ENCODE data around the gene NSUN7.

Gene NSUN7

DNA sequence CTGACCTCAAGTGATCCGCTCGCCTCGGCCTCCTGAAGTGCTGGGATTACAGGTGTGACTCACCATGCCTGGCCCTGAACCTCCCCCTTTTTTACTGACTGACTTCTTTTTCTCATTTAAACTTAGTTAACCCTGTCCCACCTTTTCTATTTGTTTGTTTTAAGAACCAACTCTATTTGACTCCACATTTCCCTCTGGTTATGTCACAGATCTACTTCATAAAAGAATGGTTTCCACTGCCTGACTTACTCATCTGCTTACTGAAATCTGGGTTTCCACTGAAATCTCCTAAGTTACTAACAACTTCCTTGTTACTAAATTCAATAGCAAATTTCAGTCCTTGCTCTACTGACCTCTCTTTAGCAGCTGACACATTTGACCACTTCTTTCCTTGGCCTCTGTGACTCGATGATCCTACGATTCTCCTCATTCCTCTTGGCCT is 28.0 kb upstream of the NSUN7 start:
- Histone ChIP-seq H3K9ac (ENCODE audit: low read depth, low read length) (no peak overlapping the region), H3K4me3 (ENCODE audit: low read length) (no peak overlapping the region), H3K27me3 (ENCODE audit: insufficient read depth, low read length) (no peaks in the 10 kb centered on the region), H3K9me3 (ENCODE audit: insufficient read depth, low read depth, low read length) (no peaks in the 10 kb centered on the region), H3K36me3 (ENCODE audit: insufficient read depth, low read depth, low read length) (no peaks in the 10 kb centered on the region), H3K27ac (ENCODE audit: low read length) (no peak overlapping the region), H3K4me1 (ENCODE audit: insufficient read depth, low read length) (peaks cover 14% of the 10 kb centered on the region)

DNA sequence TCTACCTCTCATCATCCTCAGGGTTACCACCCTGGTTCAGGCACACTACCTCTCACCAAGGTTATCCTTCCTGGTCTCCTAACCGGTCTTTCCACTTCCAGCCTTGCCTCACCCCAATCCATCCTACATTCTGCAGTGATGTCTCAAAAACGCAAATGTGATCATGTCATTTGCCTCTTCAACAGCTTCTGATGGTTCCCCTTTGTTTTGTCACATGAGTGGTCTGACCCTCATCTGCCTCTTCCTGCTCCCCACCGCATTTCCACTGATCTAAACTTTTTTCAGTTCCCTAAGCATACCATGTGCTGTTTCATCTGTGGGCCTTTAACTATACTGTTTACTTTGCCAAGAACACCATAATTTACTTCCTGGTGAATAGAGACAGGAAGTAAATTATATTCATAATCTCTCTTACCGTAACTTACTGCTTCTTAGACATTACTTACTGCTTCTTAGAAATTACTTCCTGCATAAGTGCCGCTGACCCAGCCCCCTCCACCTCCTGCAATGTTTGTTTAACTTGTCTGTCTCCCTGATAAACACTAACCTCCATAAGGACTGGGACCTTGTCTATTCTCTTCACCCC is 27.1 kb upstream of the NSUN7 start:
- no peak overlapping the region for H3K9ac ChIP-seq (ENCODE audit: low read depth, low read length)
- H3K27ac ChIP-seq (ENCODE audit: low read length) = no peak overlapping the region
- no peaks in the 10 kb centered on the region for H3K9me3 ChIP-seq (ENCODE audit: insufficient read depth, low read depth, low read length)
- H3K4me1 ChIP-seq (ENCODE audit: insufficient read depth, low read length) = peaks cover 14% of the 10 kb centered on the region
- H3K4me3 ChIP-seq (ENCODE audit: low read length) = no peak overlapping the region
- H3K27me3 ChIP-seq (ENCODE audit: insufficient read depth, low read length) = no peaks in the 10 kb centered on the region
- no peaks in the 10 kb centered on the region for H3K36me3 ChIP-seq (ENCODE audit: insufficient read depth, low read depth, low read length)

DNA sequence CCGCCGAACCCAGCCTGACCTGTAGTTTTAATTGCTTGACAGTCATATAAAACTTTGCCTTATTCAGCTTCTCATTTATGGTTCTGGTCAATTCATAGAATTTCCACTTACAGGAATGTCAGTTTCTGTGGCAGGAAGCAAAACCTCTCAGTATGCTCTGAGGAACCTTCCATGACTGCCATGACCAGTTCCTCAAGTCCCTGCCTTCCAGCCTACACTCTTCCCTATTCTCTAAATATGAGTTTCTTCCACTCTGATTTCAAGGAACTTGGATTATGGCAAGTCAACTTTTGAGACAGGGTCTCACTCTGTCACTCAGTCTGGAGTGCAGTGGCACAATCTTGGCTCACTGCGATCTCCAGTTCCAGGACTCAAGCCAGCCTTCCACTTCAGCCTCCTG is 26.0 kb upstream of the NSUN7 start:
- peaks cover 12% of the 10 kb centered on the region for H3K4me1 ChIP-seq (ENCODE audit: insufficient read depth, low read length)
- no peak overlapping the region for H3K9ac ChIP-seq (ENCODE audit: low read depth, low read length)
- no peak overlapping the region for H3K27ac ChIP-seq (ENCODE audit: low read length)
- H3K27me3 ChIP-seq (ENCODE audit: insufficient read depth, low read length) = no peaks in the 10 kb centered on the region
- H3K4me3 ChIP-seq (ENCODE audit: low read length) = no peak overlapping the region
- no peaks in the 10 kb centered on the region for H3K36me3 ChIP-seq (ENCODE audit: insufficient read depth, low read depth, low read length)
- H3K9me3 ChIP-seq (ENCODE audit: insufficient read depth, low read depth, low read length) = no peaks in the 10 kb centered on the region

DNA sequence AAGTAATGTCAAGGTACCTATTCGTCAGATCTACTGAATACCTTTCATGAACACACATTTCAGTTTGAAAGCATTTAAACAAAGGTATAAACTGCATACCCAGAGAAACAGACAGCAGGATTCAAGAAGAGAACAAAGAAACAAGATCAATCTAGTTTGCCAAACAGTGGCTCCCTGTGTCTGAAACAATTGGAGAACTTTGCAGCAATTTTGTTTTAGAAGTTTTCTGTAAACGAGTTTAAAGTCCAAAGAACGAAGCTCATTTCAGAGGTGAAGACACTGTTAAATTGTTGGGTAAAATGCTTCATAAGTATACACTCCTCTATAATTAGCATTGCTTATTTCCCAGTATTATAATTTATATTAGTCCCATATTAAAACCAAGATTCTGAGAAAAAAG is 21.4 kb upstream of the NSUN7 start:
- H3K27ac ChIP-seq (ENCODE audit: low read length) = no peak overlapping the region
- H3K9ac ChIP-seq (ENCODE audit: low read depth, low read length) = no peak overlapping the region

DNA sequence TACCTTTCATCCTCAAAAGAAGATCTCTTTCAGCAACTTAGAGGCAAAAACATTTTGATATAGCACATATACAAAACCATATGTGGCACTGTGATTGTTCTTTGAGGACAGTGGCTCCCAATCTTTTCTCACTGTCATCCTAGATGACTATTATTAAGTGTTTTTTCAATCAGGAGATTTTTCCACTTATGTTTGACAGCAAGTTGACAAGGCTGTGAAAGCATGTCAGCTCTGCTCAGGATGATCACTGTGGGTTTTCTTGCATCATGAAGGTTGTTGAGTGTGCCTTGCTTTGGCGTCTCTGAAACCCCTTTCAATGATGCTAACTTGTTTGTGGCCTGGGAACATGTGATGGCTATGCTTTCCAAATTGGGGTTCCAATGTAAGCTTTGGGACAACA is 20.2 kb upstream of the NSUN7 start:
- no peak overlapping the region for H3K9ac ChIP-seq (ENCODE audit: low read depth, low read length)
- H3K27me3 ChIP-seq (ENCODE audit: insufficient read depth, low read length) = no peaks in the 10 kb centered on the region
- no peak overlapping the region for H3K27ac ChIP-seq (ENCODE audit: low read length)
- no peaks in the 10 kb centered on the region for H3K36me3 ChIP-seq (ENCODE audit: insufficient read depth, low read depth, low read length)
- H3K4me3 ChIP-seq (ENCODE audit: low read length) = no peak overlapping the region
- no peaks in the 10 kb centered on the region for H3K9me3 ChIP-seq (ENCODE audit: insufficient read depth, low read depth, low read length)
- H3K4me1 ChIP-seq (ENCODE audit: insufficient read depth, low read length) = peaks cover 5% of the 10 kb centered on the region; the same call in 1 of the 2 replicates

More for the DNA sequence above, 21.4 kb upstream of the NSUN7 start:
- H3K4me3 ChIP-seq (ENCODE audit: low read length) = no peak overlapping the region
- no peaks in the 10 kb centered on the region for H3K27me3 ChIP-seq (ENCODE audit: insufficient read depth, low read length)
- H3K9me3 ChIP-seq (ENCODE audit: insufficient read depth, low read depth, low read length) = no peaks in the 10 kb centered on the region
- H3K36me3 ChIP-seq (ENCODE audit: insufficient read depth, low read depth, low read length) = no peaks in the 10 kb centered on the region
- peaks cover 5% of the 10 kb centered on the region; the same call in 1 of the 2 replicates for H3K4me1 ChIP-seq (ENCODE audit: insufficient read depth, low read length)

DNA sequence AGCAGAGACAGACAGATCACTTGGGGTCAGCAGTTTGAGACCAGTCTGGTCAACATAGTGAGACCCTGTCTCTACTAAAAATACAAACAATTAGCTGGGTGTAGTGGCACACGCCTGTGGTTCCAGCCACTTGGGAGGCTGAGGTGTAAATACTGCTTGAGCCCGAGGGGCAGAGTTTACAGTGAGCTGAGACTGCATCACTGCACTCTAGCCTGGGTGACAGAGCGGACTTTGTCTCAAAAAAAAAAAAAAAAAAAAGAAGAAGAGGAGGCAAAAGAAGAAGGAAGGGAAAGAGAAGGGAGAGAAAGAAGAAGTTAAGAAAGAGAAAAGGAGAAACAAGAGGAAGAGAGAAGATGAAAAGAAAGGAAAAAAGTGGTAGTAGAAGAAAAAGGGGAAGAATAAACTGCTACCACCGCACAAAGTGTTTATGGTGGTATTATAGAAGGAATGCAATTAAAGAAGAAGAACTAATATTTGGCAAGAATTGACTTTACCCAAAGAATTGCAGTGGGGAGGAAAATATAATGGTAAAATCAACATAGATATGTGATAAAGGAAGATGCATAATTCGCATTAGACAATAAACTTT is 19.6 kb upstream of the NSUN7 start:
- no peaks in the 10 kb centered on the region for H3K9me3 ChIP-seq (ENCODE audit: insufficient read depth, low read depth, low read length)
- no peaks in the 10 kb centered on the region for H3K27me3 ChIP-seq (ENCODE audit: insufficient read depth, low read length)
- peaks cover 5% of the 10 kb centered on the region; the same call in 1 of the 2 replicates for H3K4me1 ChIP-seq (ENCODE audit: insufficient read depth, low read length)
- H3K36me3 ChIP-seq (ENCODE audit: insufficient read depth, low read depth, low read length) = no peaks in the 10 kb centered on the region
- H3K4me3 ChIP-seq (ENCODE audit: low read length) = no peak overlapping the region
- no peak overlapping the region for H3K9ac ChIP-seq (ENCODE audit: low read depth, low read length)
- H3K27ac ChIP-seq (ENCODE audit: low read length) = no peak overlapping the region

DNA sequence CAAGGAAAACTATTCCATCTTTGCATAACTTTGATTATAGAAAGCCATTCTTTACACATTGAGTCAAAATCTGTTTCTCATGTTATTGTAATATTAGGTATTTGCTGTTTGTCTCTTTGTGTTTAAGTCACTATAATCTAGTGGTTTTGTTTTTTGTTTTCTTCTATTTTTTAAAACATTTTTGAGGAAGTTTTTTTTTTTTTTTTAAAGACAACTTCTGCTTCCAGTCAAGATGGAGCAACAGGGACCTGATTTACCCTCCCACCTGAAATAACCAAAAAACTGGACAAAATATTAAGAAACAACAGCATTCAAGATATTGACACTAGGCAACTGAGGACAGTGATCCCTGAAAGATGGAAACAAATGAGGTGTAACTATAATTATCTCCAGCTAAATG is 18.4 kb upstream of the NSUN7 start:
- no peak overlapping the region for H3K27ac ChIP-seq (ENCODE audit: low read length)
- no peaks in the 10 kb centered on the region for H3K27me3 ChIP-seq (ENCODE audit: insufficient read depth, low read length)
- H3K4me1 ChIP-seq (ENCODE audit: insufficient read depth, low read length) = peaks cover 5% of the 10 kb centered on the region; the same call in 1 of the 2 replicates
- H3K9me3 ChIP-seq (ENCODE audit: insufficient read depth, low read depth, low read length) = no peaks in the 10 kb centered on the region
- no peak overlapping the region for H3K9ac ChIP-seq (ENCODE audit: low read depth, low read length)
- no peaks in the 10 kb centered on the region for H3K36me3 ChIP-seq (ENCODE audit: insufficient read depth, low read depth, low read length)
- no peak overlapping the region for H3K4me3 ChIP-seq (ENCODE audit: low read length)

DNA sequence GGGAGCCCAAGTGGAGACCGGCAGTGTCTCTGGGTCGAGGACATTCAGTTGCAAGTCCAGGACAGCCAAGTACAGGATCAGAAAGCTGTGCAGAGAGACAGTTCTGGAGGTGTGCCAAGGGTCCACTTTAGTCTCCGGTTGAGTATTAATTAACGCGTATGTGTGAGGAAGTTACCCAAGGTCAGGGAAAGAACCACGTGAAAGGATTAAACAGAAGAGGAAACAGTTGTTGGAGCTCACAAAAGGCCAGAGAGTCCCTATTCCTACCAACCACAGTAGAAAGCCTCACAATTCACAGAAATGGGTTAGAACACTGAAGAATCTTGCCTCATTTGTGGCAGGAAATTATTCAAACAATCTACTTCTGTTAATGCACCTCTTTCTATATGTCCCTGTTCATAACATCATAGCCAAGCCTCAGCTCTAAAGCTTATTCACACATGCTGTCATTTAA is 17.9 kb upstream of the NSUN7 start:
- Histone ChIP-seq H3K9ac (ENCODE audit: low read depth, low read length) (no peak overlapping the region), H3K27ac (ENCODE audit: low read length) (no peak overlapping the region), H3K4me3 (ENCODE audit: low read length) (no peak overlapping the region), H3K36me3 (ENCODE audit: insufficient read depth, low read depth, low read length) (no peaks in the 10 kb centered on the region), H3K4me1 (ENCODE audit: insufficient read depth, low read length) (peaks cover 5% of the 10 kb centered on the region; the same call in 1 of the 2 replicates), H3K9me3 (ENCODE audit: insufficient read depth, low read depth, low read length) (no peaks in the 10 kb centered on the region), H3K27me3 (ENCODE audit: insufficient read depth, low read length) (no peaks in the 10 kb centered on the region)

DNA sequence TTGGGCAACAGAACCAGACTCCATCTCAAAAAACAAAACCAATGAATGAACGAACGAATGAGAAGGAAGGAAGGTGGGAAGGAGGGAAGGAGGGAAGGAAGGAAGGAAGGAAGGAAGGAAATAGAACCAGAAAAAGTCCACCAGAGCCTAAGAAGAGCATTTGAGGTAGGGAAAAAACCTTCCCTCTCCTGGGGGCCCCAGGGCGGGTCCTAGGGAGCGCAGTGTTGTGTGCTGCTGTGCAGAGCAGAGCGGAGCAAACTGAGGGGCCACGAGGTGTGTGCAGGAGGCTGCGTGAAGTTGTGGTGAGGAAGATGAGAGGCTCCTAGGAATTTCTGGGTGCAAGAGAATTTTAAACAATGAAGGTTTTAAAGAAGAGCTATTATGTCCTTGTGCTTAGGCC is 16.0 kb upstream of the NSUN7 start:
- Histone ChIP-seq H3K27ac (ENCODE audit: low read length) (no peak overlapping the region), H3K4me3 (ENCODE audit: low read length) (no peak overlapping the region), H3K27me3 (ENCODE audit: insufficient read depth, low read length) (no peaks in the 10 kb centered on the region), H3K9me3 (ENCODE audit: insufficient read depth, low read depth, low read length) (no peaks in the 10 kb centered on the region), H3K36me3 (ENCODE audit: insufficient read depth, low read depth, low read length) (no peaks in the 10 kb centered on the region), H3K9ac (ENCODE audit: low read depth, low read length) (no peak overlapping the region), H3K4me1 (ENCODE audit: insufficient read depth, low read length) (no peaks in the 10 kb centered on the region; the same call in 1 of the 2 replicates)

DNA sequence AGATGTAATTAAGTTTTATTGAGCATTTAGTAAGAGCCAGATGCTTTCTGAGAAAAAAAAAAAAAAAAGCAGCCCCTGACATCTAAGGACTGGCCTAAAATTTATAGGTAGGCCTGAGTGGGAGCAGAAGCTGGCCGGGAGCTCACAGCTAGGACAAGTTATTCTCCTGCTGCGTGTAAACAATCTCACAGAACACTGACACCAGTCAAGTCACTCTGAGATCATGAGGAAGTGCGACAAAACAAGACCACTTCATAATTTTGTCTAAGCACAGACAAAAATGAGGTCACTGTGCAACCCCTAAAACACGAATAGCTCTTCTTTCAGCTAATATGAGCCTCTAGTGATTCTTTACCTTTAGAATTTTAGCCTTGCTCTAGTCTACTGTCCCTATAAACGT is 15.3 kb upstream of the NSUN7 start:
- H3K4me3 ChIP-seq (ENCODE audit: low read length) = no peak overlapping the region
- no peaks in the 10 kb centered on the region; the same call in 1 of the 2 replicates for H3K4me1 ChIP-seq (ENCODE audit: insufficient read depth, low read length)
- H3K27ac ChIP-seq (ENCODE audit: low read length) = no peak overlapping the region
- no peaks in the 10 kb centered on the region for H3K36me3 ChIP-seq (ENCODE audit: insufficient read depth, low read depth, low read length)
- H3K9me3 ChIP-seq (ENCODE audit: insufficient read depth, low read depth, low read length) = no peaks in the 10 kb centered on the region
- no peak overlapping the region for H3K9ac ChIP-seq (ENCODE audit: low read depth, low read length)
- H3K27me3 ChIP-seq (ENCODE audit: insufficient read depth, low read length) = no peaks in the 10 kb centered on the region

DNA sequence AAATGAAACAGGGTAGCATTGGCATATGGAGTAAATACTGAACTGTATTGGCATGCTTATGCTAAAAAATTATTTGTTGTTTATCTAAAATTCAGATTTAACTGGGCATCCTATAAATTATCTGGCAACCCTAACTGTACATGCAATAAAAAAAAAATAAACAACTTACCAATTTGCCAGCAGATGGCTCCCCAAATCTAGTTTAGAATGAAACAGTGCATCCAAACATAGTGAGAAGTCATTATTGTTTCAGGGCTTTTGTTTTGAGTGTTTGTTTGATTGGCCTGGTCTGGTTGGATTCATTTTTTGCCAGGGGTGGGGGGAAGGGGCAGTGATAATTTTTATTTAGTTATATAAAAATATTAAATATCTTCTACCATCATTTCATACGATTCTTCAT is 12.8 kb upstream of the NSUN7 start:
- no peak overlapping the region for H3K27ac ChIP-seq (ENCODE audit: low read length)
- no peaks in the 10 kb centered on the region for H3K9me3 ChIP-seq (ENCODE audit: insufficient read depth, low read depth, low read length)
- no peak overlapping the region for H3K4me3 ChIP-seq (ENCODE audit: low read length)
- no peaks in the 10 kb centered on the region for H3K27me3 ChIP-seq (ENCODE audit: insufficient read depth, low read length)
- no peak overlapping the region for H3K9ac ChIP-seq (ENCODE audit: low read depth, low read length)
- H3K36me3 ChIP-seq (ENCODE audit: insufficient read depth, low read depth, low read length) = no peaks in the 10 kb centered on the region
- H3K4me1 ChIP-seq (ENCODE audit: insufficient read depth, low read length) = no peaks in the 10 kb centered on the region; the same call in 1 of the 2 replicates

DNA sequence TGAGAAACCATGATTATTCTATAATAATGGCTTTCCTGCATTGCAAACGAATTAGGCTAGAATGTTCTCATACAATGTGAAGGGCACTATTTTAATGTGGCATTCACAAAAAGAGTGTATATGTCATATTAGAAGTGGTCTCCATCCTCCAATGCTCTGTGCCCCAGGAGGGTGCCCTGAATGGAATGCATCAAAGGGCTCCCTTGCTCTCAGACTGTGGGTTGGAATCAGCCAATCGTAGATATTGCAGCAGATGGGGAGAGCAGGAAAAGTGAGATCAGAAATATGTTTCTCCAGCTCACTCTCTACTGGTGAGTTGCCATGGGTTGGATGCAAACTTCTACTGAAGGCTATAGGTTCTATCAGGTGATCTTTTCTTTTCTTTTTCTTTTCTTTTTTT is 11.9 kb upstream of the NSUN7 start:
- no peaks in the 10 kb centered on the region; the same call in 1 of the 2 replicates for H3K4me1 ChIP-seq (ENCODE audit: insufficient read depth, low read length)

More for the DNA sequence above, 11.9 kb upstream of the NSUN7 start:
- no peak overlapping the region for H3K9ac ChIP-seq (ENCODE audit: low read depth, low read length)
- no peaks in the 10 kb centered on the region for H3K9me3 ChIP-seq (ENCODE audit: insufficient read depth, low read depth, low read length)
- H3K27ac ChIP-seq (ENCODE audit: low read length) = no peak overlapping the region
- no peaks in the 10 kb centered on the region for H3K27me3 ChIP-seq (ENCODE audit: insufficient read depth, low read length)
- no peak overlapping the region for H3K4me3 ChIP-seq (ENCODE audit: low read length)
- no peaks in the 10 kb centered on the region for H3K36me3 ChIP-seq (ENCODE audit: insufficient read depth, low read depth, low read length)
